Measurements from ENCODE around the gene COG6.

DNA sequence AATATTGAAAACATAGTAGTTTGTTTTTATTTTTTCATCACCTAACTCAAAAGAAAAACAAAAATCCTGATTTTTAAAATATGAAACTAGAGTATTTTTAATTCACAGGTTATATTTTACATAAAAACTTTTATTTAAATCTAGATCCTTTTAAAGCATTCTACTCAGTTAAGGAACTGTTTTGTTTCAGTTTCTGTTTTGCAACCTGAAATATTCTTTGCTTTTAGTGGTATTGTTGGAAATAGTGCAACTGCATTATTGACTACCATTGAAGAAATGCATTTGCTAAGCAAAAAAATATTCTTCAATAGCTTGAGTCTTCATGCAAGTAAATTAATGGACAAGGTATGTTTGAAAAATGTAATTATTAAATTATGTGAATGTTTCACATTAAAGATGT, 43.8 kb downstream of the COG6 start:
- TF ChIP-seq CREB1 (IDR thresholded peaks at IDR 0.05) (no peak), CBX8 (IDR thresholded peaks at IDR 0.05; ENCODE audit: borderline replicate concordance, low read depth, low read length) (no peak), TAF1 (IDR thresholded peaks at IDR 0.05; ENCODE audit: low read depth, low read length) (no peak), POLR2A (IDR thresholded peaks at IDR 0.05; ENCODE audit: control extremely low read depth in 1 of 2, low read depth in 2 of 2, low read length in 2 of 2) (no peak), YY1 (IDR thresholded peaks at IDR 0.05; ENCODE audit: low read depth, low read length) (no peak), RAD21 (IDR thresholded peaks at IDR 0.05 in 1 of 2, conservative IDR thresholded peaks at IDR 0.05 in 1 of 2; ENCODE audit: low read depth in 2 of 2, low read length in 2 of 2) (no peak), CHD1 (IDR thresholded peaks at IDR 0.05; ENCODE audit: low read depth, low read length) (no peak), RXRA (IDR thresholded peaks at IDR 0.05; ENCODE audit: insufficient read depth, low read depth, low read length) (no peak), TBP (IDR thresholded peaks at IDR 0.05; ENCODE audit: low read depth, low read length) (no peak), USF2 (IDR thresholded peaks at IDR 0.05; ENCODE audit: low read length) (no peak), EP300 (IDR thresholded peaks at IDR 0.05; ENCODE audit: borderline replicate concordance in 1 of 2, low read depth in 2 of 2, low read length in 2 of 2) (no peak)
- TF ChIP-seq, protein P1, sequence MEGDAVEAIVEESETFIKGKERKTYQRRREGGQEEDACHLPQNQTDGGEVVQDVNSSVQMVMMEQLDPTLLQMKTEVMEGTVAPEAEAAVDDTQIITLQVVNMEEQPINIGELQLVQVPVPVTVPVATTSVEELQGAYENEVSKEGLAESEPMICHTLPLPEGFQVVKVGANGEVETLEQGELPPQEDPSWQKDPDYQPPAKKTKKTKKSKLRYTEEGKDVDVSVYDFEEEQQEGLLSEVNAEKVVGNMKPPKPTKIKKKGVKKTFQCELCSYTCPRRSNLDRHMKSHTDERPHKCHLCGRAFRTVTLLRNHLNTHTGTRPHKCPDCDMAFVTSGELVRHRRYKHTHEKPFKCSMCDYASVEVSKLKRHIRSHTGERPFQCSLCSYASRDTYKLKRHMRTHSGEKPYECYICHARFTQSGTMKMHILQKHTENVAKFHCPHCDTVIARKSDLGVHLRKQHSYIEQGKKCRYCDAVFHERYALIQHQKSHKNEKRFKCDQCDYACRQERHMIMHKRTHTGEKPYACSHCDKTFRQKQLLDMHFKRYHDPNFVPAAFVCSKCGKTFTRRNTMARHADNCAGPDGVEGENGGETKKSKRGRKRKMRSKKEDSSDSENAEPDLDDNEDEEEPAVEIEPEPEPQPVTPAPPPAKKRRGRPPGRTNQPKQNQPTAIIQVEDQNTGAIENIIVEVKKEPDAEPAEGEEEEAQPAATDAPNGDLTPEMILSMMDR (IDR thresholded peaks at IDR 0.05; ENCODE audit: control extremely low read depth in 1 of 3, insufficient read depth in 1 of 3, low read depth in 1 of 3, low read length in 3 of 3): no peak
